ENCODE results near the gene STT3B.
A peak's percentile ranks its signal among the peaks of the same experiment; 100 is the strongest.

Gene STT3B

DNA sequence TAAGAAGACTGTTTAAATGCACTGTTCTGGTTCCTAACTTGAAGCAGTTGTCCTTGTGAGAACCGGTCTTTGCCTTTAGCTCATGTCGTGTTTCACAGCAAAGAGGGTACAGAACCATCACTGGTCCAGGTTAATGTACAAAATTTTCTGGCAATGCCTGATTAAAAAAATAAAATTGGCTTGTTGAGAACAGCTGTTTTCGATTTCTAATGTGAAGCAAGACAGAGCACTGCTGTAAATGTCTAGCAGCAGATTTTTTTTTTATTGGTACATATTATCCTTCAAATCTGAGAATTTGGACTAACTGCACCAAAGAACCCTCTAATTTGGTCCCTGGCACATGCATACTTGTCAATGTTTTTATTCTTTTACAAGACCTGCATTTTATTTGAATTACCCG, 103.3 kb downstream of the STT3B start:
- H3K4me1 ChIP-seq: peaks cover 0 to 21% (median 12%) of the 10 kb centered on the region in 10 experiments; a peak in 14 of 20 replicates
- peak overlapping the region in 3 of 11 experiments; percentile 7 to 55 (median 50); a peak in 4 of 22 replicates for H3K4me2 ChIP-seq
- H3K27me3 ChIP-seq: no peaks in the 10 kb centered on the region
- no peaks in the 10 kb centered on the region for H4K20me1 ChIP-seq
- no peak for TF ChIP-seq Cebpa-rat (IDR thresholded peaks at IDR 0.05)
- peaks cover 47 to 87% (median 73%) of the 10 kb centered on the region in 11 experiments for H3K36me3 ChIP-seq
- H3K9me3 ChIP-seq (replicated peaks in 1 of 11): no peaks in the 10 kb centered on the region
- no peak overlapping the region for H3K9ac ChIP-seq
- no peak overlapping the region for H3K27ac ChIP-seq
- no peak overlapping the region for H3K4me3 ChIP-seq

DNA sequence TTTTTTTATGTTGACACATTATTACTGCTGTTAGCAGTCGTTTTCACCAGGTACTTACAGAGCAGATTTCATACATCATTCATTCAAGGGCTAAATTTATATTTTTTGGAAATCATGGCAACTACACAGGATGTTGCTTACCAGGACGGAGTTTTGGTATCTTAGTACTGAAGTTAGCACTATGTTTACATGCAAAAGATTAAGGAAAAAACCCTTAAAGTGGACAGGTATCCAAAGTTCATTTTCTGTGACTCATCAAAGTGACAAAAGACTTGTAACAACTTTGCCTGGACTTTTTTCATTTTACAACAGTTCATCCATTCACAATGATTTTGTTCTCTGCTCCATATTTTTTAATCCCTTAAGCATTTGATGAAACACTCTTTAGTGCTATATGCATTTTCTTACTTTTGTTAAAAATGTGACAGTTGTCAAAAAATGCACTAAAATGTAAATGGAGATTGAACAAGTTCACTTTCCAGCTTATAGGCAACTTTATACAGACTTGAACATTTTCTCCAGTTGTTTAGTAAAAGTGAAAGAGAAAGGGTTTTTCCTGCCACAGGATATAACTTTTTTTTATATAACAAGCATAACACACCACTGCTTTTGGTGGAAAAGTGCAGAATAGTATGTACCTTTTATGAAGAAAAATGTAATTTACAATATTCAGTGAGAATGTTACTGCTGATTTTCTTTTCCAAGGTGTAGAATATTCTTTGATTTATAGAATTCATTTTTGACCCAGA, 104.1 kb downstream of the STT3B start:
- no peak for TF ChIP-seq Cebpa-rat (IDR thresholded peaks at IDR 0.05)
- H3K4me3 ChIP-seq: no peak overlapping the region
- peaks cover 0 to 21% (median 12%) of the 10 kb centered on the region in 10 experiments; a peak in 14 of 20 replicates for H3K4me1 ChIP-seq
- peak overlapping the region in 7 of 11 experiments; percentile 4 to 55 (median 14); a peak in 10 of 22 replicates for H3K4me2 ChIP-seq
- H3K9ac ChIP-seq: no peak overlapping the region; a peak in 1 of 22 replicates
- H3K9me3 ChIP-seq (replicated peaks in 1 of 11): no peaks in the 10 kb centered on the region
- H4K20me1 ChIP-seq: no peaks in the 10 kb centered on the region
- peak overlapping the region in 2 of 11 experiments; percentile 19 to 35; a peak in 3 of 22 replicates for H3K27ac ChIP-seq
- H3K36me3 ChIP-seq: peaks cover 38 to 79% (median 64%) of the 10 kb centered on the region in 11 experiments
- no peaks in the 10 kb centered on the region for H3K27me3 ChIP-seq

DNA sequence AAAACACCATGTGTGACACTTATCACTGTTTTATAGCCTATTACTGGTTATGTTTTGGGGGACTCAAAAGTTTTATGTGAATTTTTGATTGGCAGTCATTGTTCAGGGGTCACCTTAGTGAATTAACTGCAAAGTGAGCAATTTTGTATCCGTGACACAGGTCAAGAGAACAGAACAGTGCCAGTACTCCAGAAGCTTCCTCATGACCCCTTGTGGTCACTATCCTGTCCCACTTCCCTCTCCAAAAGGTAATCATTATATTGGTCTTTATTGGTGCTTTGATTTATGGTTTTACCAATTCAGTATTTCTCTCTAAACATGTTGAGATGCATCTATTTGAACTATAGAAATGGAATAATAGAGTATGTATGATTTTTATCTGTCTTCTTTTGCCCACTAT, 107.1 kb downstream of the STT3B start:
- no peak overlapping the region for H3K4me3 ChIP-seq
- H3K36me3 ChIP-seq: peaks cover 26 to 66% (median 50%) of the 10 kb centered on the region in 11 experiments
- no peaks in the 10 kb centered on the region for H4K20me1 ChIP-seq
- H3K9ac ChIP-seq: no peak overlapping the region
- no peak overlapping the region for H3K4me2 ChIP-seq
- H3K9me3 ChIP-seq (replicated peaks in 1 of 11): peaks cover 0 to 15% (median 13%) of the 10 kb centered on the region in 11 experiments; a peak in 17 of 22 replicates
- peaks cover 0 to 21% (median 12%) of the 10 kb centered on the region in 10 experiments; a peak in 14 of 20 replicates for H3K4me1 ChIP-seq
- no peaks in the 10 kb centered on the region for H3K27me3 ChIP-seq
- TF ChIP-seq Cebpa-rat (IDR thresholded peaks at IDR 0.05): no peak
- no peak overlapping the region for H3K27ac ChIP-seq

DNA sequence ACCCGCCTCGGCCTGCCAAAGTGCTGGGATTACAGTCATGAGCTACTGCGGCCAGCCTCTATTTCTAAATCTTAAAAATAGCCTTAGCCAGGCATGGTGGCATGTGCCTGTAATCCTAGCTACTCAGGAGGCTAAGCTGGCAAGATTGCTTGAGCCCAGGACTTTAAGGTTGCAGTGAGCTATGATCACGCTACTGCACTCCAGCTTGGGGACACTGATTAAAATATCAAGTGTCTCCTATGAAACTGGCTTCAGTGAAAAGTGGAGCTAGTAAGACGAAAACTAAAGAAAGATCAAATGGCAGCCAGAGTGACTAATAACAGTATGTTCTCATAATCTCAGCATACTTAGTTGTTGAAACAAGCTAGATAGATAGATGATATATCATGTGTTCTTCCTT, 112.5 kb downstream of the STT3B start:
- Histone ChIP-seq H3K4me1 (no peaks in the 10 kb centered on the region), H3K9me3 (replicated peaks in 1 of 11) (peaks cover 49 to 69% (median 68%) of the 10 kb centered on the region in 11 experiments), H3K4me3 (no peak overlapping the region), H3K9ac (no peak overlapping the region), H3K27me3 (no peaks in the 10 kb centered on the region), H3K36me3 (peaks cover 31 to 59% (median 52%) of the 10 kb centered on the region in 11 experiments), H3K27ac (no peak overlapping the region), H3K4me2 (no peak overlapping the region), H4K20me1 (no peaks in the 10 kb centered on the region)
- TF ChIP-seq Cebpa-rat (IDR thresholded peaks at IDR 0.05): no peak

DNA sequence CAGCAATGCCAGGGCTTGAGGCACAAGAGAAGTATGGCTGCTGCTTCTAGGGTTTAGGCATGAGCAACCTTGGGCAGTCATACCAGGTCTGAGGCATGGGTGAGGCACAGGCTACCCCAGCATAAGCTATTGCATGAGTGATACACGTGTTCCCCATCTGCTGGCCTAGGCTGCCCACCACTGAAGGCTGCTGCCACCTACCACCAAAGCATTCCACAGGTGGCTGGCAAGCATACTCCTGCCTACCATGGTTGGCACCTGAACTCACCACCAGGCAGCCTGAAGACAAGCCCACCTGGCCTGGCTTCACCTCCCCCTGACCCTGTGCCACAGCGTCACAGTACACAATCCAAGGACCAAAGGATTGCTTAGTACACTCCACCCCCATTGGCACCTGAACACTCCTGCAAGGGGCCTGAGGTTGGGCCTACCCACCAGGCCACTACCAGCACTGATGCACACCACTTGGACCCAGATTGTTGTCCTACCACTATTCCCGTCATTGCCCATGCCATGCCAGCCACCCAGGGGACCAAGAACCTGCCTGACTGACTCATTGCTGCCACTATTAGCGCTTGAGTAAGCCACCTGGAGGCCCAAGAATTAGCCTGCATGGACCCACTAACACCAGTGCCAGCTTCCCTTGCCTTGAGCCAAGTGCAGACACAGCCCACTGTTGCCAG, 115.7 kb downstream of the STT3B start:
- H3K4me3 ChIP-seq: peak overlapping the region in 6 of 10 experiments; percentile 1 to 30 (median 4); a peak in 2 of 20 replicates
- peaks cover 31 to 57% (median 52%) of the 10 kb centered on the region in 11 experiments for H3K36me3 ChIP-seq
- no peaks in the 10 kb centered on the region for H3K4me1 ChIP-seq
- no peak for TF ChIP-seq Cebpa-rat (IDR thresholded peaks at IDR 0.05)
- no peak overlapping the region for H3K9ac ChIP-seq
- no peak overlapping the region for H3K27ac ChIP-seq
- no peaks in the 10 kb centered on the region for H4K20me1 ChIP-seq
- no peak overlapping the region for H3K4me2 ChIP-seq
- H3K9me3 ChIP-seq (replicated peaks in 1 of 11): peaks cover 80 to 99% (median 98%) of the 10 kb centered on the region in 11 experiments
- no peaks in the 10 kb centered on the region for H3K27me3 ChIP-seq

DNA sequence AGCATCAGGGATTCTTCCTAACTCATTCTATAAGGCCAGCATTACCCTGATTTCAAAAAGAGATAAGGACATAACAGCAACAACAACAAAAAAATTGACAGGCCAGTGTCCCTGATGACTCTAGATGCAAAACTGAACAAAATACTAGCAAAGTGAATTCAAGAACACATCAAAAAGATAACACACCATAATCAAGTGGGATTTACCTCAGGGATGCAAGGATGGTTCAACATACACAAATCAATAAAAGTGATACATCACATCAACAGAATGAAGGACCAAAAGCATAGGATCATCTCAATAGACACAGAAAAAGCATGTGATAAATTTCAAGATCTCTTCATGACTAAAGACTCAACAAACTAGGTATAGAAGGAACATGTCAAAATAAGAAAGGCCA, 119.6 kb downstream of the STT3B start:
- H3K4me2 ChIP-seq: no peak overlapping the region
- no peak for TF ChIP-seq Cebpa-rat (IDR thresholded peaks at IDR 0.05)
- peaks cover 87 to 96% (median 91%) of the 10 kb centered on the region in 11 experiments for H3K9me3 ChIP-seq (replicated peaks in 1 of 11)
- H3K36me3 ChIP-seq: peaks cover 11 to 19% (median 17%) of the 10 kb centered on the region in 11 experiments
- H3K27ac ChIP-seq: no peak overlapping the region
- no peaks in the 10 kb centered on the region for H3K27me3 ChIP-seq
- H4K20me1 ChIP-seq: no peaks in the 10 kb centered on the region
- no peak overlapping the region for H3K9ac ChIP-seq
- no peaks in the 10 kb centered on the region for H3K4me1 ChIP-seq
- no peak overlapping the region for H3K4me3 ChIP-seq

DNA sequence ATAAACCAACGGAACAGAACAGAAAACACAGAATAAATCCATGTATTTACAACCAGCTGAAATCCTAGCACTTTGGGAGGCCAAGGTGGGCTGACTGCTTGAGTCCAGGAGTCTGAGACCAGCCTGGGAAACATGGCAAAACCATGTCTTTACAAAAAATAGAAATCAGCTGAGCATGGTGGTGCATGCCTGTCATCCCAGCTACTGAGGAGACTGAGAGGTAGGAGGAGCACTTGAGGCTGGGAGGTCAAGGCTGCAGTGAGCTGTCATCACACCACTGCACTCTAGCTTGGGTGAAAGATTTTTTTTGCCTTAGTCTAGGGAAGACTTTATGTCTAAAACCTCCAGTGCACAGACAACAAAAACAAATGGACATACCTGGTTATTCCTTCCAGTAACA, 120.7 kb downstream of the STT3B start:
- H3K27ac ChIP-seq: no peak overlapping the region
- no peak overlapping the region for H3K4me2 ChIP-seq
- peaks cover 76 to 91% (median 81%) of the 10 kb centered on the region in 11 experiments for H3K9me3 ChIP-seq (replicated peaks in 1 of 11)
- no peaks in the 10 kb centered on the region for H3K27me3 ChIP-seq
- H3K4me1 ChIP-seq: no peaks in the 10 kb centered on the region
- no peak overlapping the region for H3K9ac ChIP-seq
- H4K20me1 ChIP-seq: no peaks in the 10 kb centered on the region
- H3K36me3 ChIP-seq: peaks cover 0 to 7% (median 5%) of the 10 kb centered on the region in 11 experiments; a peak in 20 of 22 replicates
- TF ChIP-seq Cebpa-rat (IDR thresholded peaks at IDR 0.05): no peak
- H3K4me3 ChIP-seq: no peak overlapping the region

DNA sequence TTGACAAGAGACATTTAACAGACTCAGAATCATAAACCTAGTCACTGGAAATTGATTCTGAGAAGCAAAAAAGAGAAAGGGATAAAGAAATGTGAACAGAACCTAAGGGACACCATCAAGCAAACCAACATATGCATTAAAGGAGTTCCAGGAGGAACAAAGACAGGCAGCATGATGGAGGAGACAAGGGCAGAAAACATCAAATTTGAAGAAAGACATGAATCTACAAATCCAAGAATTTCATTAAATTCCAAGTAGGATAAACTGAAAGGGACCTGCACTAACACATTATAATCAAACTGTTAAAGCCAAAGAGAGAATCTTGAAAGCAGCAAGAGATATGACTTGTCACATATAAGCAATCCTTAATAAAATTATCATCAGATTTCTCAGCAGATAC, 122.3 kb downstream of the STT3B start:
- Histone ChIP-seq H3K4me3 (no peak overlapping the region), H3K9ac (no peak overlapping the region), H3K36me3 (no peaks in the 10 kb centered on the region), H3K27ac (no peak overlapping the region), H3K9me3 (replicated peaks in 1 of 11) (peaks cover 60 to 78% (median 66%) of the 10 kb centered on the region in 11 experiments), H3K4me1 (no peaks in the 10 kb centered on the region), H3K4me2 (no peak overlapping the region), H3K27me3 (no peaks in the 10 kb centered on the region), H4K20me1 (no peaks in the 10 kb centered on the region)
- TF ChIP-seq Cebpa-rat (IDR thresholded peaks at IDR 0.05): no peak

DNA sequence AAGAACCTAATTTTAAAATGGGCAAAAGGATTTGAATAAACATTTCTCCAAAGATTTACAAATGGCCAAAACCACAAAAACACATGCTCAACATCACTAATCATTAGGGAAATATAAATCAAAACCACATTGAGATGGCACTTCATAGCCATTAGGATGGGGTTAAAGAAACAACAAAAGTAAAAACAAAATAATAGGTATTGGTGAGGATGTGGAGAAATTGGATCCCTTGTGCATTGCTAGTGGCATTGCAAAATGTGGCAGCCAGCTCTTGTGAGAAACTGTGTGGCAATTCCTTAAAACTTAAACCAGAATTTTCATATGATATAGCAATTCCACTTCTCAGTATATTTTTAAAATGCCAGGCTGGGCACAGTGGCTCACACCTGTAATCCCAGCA, 126.5 kb downstream of the STT3B start:
- no peak overlapping the region for H3K4me3 ChIP-seq
- H3K27me3 ChIP-seq: no peaks in the 10 kb centered on the region
- H4K20me1 ChIP-seq: no peaks in the 10 kb centered on the region
- no peaks in the 10 kb centered on the region for H3K36me3 ChIP-seq
- peaks cover 0 to 6% (median 0%) of the 10 kb centered on the region in 10 experiments; a peak in 2 of 20 replicates for H3K4me1 ChIP-seq
- H3K9ac ChIP-seq: no peak overlapping the region
- no peak for TF ChIP-seq Cebpa-rat (IDR thresholded peaks at IDR 0.05)
- no peak overlapping the region for H3K27ac ChIP-seq
- no peak overlapping the region for H3K4me2 ChIP-seq
- peaks cover 19 to 36% (median 27%) of the 10 kb centered on the region in 11 experiments for H3K9me3 ChIP-seq (replicated peaks in 1 of 11)

Measured in BLaER1 treated with 17β-estradiol and CSF1 and Interleukin-3, amounts not matched to agents 10 nM and 100 nM (cell line).